GM19452 (cell line): ENCODE data around the gene KIF13A.
"Not testable (repeated sequence)": the region's sequence is repeated elsewhere in the genome, so short reads cannot be mapped to it uniquely, and the experiment has no call there.

Experiments
- ATAC-seq: cut with Tn5 transposase; IDR thresholded peaks from one replicate; pipeline ENCODE4 v1.9.1; 2021; ENCODE audit not compliant: unreplicated experiment

Gene KIF13A

GRCh38 chr6:17987447-17987696 is at the start of gene KIF13A:
TSS of gene KIF13A (minus strand) at chr6:17987635. CDS start at chr6:17987463, 172 bp downstream.
- no peak for ATAC-seq

GRCh38 chr6:18036781-18037180 is 49.3 kb upstream of the KIF13A start:
- ATAC-seq, result no peak

- no peak for ATAC-seq
Observed at GRCh38 chr6:18035330-18035854, 48.0 kb upstream of the KIF13A start.

GRCh38 chr6:18034798-18035202 is 47.4 kb upstream of the KIF13A start:
- ATAC-seq, result no peak

GRCh38 chr6:18031680-18032256 is 44.3 kb upstream of the KIF13A start:
- ATAC-seq, result no peak

- ATAC-seq, result no peak
Observed at GRCh38 chr6:18031189-18031588, 43.8 kb upstream of the KIF13A start.

- ATAC-seq, result no peak
Observed at GRCh38 chr6:18028332-18028731, 40.9 kb upstream of the KIF13A start.

GRCh38 chr6:18025596-18025995 is 38.2 kb upstream of the KIF13A start:
- no peak for ATAC-seq

GRCh38 chr6:18024876-18025275 is 37.4 kb upstream of the KIF13A start:
- no peak for ATAC-seq

- ATAC-seq, result no peak
Observed at GRCh38 chr6:18023891-18024290, 36.5 kb upstream of the KIF13A start.

GRCh38 chr6:18022398-18023231 is 35.2 kb upstream of the KIF13A start:
- ATAC-seq, result no peak

- no peak for ATAC-seq
Observed at GRCh38 chr6:18021166-18021850, 33.9 kb upstream of the KIF13A start.

- ATAC-seq, result not testable (repeated sequence)
Observed at GRCh38 chr6:18020545-18020944, 33.1 kb upstream of the KIF13A start.

- ATAC-seq, result no peak
Observed at GRCh38 chr6:18019539-18020534, 32.4 kb upstream of the KIF13A start.

GRCh38 chr6:18019133-18019532 is 31.7 kb upstream of the KIF13A start:
- ATAC-seq, result not testable (repeated sequence)

- no peak for ATAC-seq
Observed at GRCh38 chr6:18016698-18017097, 29.3 kb upstream of the KIF13A start.

- no peak for ATAC-seq
Observed at GRCh38 chr6:18016133-18016532, 28.7 kb upstream of the KIF13A start.

- ATAC-seq, result no peak
Observed at GRCh38 chr6:18011287-18011686, 23.9 kb upstream of the KIF13A start.

- not testable (repeated sequence) for ATAC-seq
Observed at GRCh38 chr6:18010540-18010939, 23.1 kb upstream of the KIF13A start.

- no peak for ATAC-seq
Observed at GRCh38 chr6:18004256-18004985, 17.0 kb upstream of the KIF13A start.
